Measurements from ENCODE around the gene MKRN3. TPM values are rescaled to one million over a fixed set of nuclear protein-coding genes. Genes with fewer than 3 reads are reported as not detected.
A peak's percentile ranks its signal among the peaks of the same experiment; 100 is the strongest.

MKRN3 gene
- total RNA-seq, 2 experiments from 2014 or later = 1.3 to 1.6 TPM

- H3K9me3 Mint-ChIP-seq = no peaks in the 10 kb centered on the region
- no peak for DNase-seq
- H3K36me3 Mint-ChIP-seq (ENCODE audit: low read depth) = no peaks in the 10 kb centered on the region
- no peaks in the 10 kb centered on the region for H3K27me3 Mint-ChIP-seq
- ChIA-PET POLR2A (no interaction called here), CTCF (no interaction called here)
- no peak for TF ChIP-seq CTCF (IDR thresholded peaks at IDR 0.05)
- H3K4me1 Mint-ChIP-seq (ENCODE audit: low read depth) = no peaks in the 10 kb centered on the region
- intact Hi-C loops (cut with micrococcal nuclease) = no loop called here
- no peak overlapping the region for H3K4me3 Mint-ChIP-seq
- no peak for ATAC-seq
- no peak overlapping the region for H3K27ac Mint-ChIP-seq
These were observed 17.4 kb upstream of the MKRN3 start for GRCh38 chr15:23548071-23548470.

GRCh38 chr15:23561914-23562313 is 3.6 kb upstream of the MKRN3 start:
- POLR2A ChIA-PET = no interaction called here
- Mint-ChIP-seq H3K36me3 (ENCODE audit: low read depth) (no peaks in the 10 kb centered on the region), H3K9me3 (no peaks in the 10 kb centered on the region), H3K4me3 (no peak overlapping the region), H3K27me3 (no peaks in the 10 kb centered on the region), H3K27ac (no peak overlapping the region), H3K4me1 (ENCODE audit: low read depth) (no peaks in the 10 kb centered on the region)
- DNase-seq = no peak
- no peak for ATAC-seq
- no peak for TF ChIP-seq CTCF (IDR thresholded peaks at IDR 0.05)
- intact Hi-C loops (cut with micrococcal nuclease) = no loop called here
- CTCF ChIA-PET = no interaction called here

GRCh38 chr15:23564821-23565394 is 566 bp upstream of the MKRN3 start:
- DNase-seq = no peak
- ChIA-PET POLR2A (no interaction called here), CTCF (no interaction called here)
- no peaks in the 10 kb centered on the region for H3K27me3 Mint-ChIP-seq
- TF ChIP-seq CTCF (IDR thresholded peaks at IDR 0.05) = no peak
- H3K36me3 Mint-ChIP-seq (ENCODE audit: low read depth) = no peaks in the 10 kb centered on the region
- peak overlapping the region; percentile 25 for H3K27ac Mint-ChIP-seq
- H3K4me3 Mint-ChIP-seq = peak overlapping the region; percentile 60
- H3K9me3 Mint-ChIP-seq = no peaks in the 10 kb centered on the region
- intact Hi-C loops (cut with micrococcal nuclease) = no loop called here
- H3K4me1 Mint-ChIP-seq (ENCODE audit: low read depth) = no peaks in the 10 kb centered on the region
- no peak for ATAC-seq

GRCh38 chr15:23566071-23566554 is 639 bp downstream of the MKRN3 start:
- peak overlapping the region; percentile 60 for H3K4me3 Mint-ChIP-seq
- DNase-seq (peak; percentile 37), ATAC-seq (peak; percentile 37)
- no peaks in the 10 kb centered on the region for H3K4me1 Mint-ChIP-seq (ENCODE audit: low read depth)
- H3K27ac Mint-ChIP-seq = peak overlapping the region; percentile 15
- ChIA-PET POLR2A (no interaction called here), CTCF (no interaction called here)
- H3K27me3 Mint-ChIP-seq = no peaks in the 10 kb centered on the region
- H3K9me3 Mint-ChIP-seq = no peaks in the 10 kb centered on the region
- intact Hi-C loops (cut with micrococcal nuclease) = no loop called here
- TF ChIP-seq CTCF (IDR thresholded peaks at IDR 0.05) = no peak
- H3K36me3 Mint-ChIP-seq (ENCODE audit: low read depth) = no peaks in the 10 kb centered on the region

- no peak for ATAC-seq
These were observed 1.2 kb downstream of the MKRN3 start for GRCh38 chr15:23566651-23567050.

More at GRCh38 chr15:23566651-23567050, 1.2 kb downstream of the MKRN3 start:
- CTCF ChIA-PET = no interaction called here
- H3K4me1 Mint-ChIP-seq (ENCODE audit: low read depth) = no peaks in the 10 kb centered on the region
- intact Hi-C loops (cut with micrococcal nuclease) = no loop called here
- no peaks in the 10 kb centered on the region for H3K27me3 Mint-ChIP-seq
- peak overlapping the region; percentile 60 for H3K4me3 Mint-ChIP-seq
- no peaks in the 10 kb centered on the region for H3K36me3 Mint-ChIP-seq (ENCODE audit: low read depth)
- no peak overlapping the region for H3K27ac Mint-ChIP-seq
- no peak for TF ChIP-seq CTCF (IDR thresholded peaks at IDR 0.05)
- POLR2A ChIA-PET = interaction anchor here (0.6 kb wide), 1 partner anchor 41 kb away, joined by 3 read pairs; no protein-coding TSS in a partner anchor
- no peaks in the 10 kb centered on the region for H3K9me3 Mint-ChIP-seq
- DNase-seq = no peak

All from activated CD8-positive, alpha-beta T cell treated with anti-CD3 and anti-CD28 coated beads for 36 hours (primary cell).